ENCODE results near the gene HP. TPM values are rescaled to one million over a fixed set of nuclear protein-coding genes. Genes with fewer than 3 reads are reported as not detected.

HP gene
- total and polyA plus RNA-seq, 2 of the 13 experiments (the other 11 are each of a cell fraction or from before 2014, with no cell fraction given), result 387 to 524 TPM

DNA sequence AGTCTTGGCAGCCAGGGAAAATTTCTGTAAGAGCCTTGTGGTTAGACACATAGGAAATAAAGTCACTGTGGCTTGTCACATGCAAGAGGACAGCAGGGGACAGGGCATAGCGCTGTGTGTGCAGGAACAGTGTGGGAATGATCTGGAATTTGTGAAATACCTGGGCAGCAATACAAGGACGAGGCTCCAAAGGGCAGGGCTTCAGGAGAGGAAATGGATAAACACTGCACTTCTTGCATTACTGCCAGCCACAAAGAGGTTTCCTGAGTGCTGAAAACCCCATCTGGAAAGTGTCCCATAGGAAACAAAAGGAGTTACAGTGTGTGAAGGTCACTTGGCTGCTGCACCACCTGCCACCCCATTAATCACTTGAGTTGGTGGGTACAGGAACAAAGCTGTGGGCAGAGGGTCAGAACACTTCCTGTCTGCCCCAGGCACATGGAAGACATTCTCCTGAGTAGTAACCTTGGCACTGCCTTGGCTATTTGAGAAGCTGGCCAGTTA is 12.1 kb upstream of the HP start (continued):
- TF ChIP-seq, protein P1, sequence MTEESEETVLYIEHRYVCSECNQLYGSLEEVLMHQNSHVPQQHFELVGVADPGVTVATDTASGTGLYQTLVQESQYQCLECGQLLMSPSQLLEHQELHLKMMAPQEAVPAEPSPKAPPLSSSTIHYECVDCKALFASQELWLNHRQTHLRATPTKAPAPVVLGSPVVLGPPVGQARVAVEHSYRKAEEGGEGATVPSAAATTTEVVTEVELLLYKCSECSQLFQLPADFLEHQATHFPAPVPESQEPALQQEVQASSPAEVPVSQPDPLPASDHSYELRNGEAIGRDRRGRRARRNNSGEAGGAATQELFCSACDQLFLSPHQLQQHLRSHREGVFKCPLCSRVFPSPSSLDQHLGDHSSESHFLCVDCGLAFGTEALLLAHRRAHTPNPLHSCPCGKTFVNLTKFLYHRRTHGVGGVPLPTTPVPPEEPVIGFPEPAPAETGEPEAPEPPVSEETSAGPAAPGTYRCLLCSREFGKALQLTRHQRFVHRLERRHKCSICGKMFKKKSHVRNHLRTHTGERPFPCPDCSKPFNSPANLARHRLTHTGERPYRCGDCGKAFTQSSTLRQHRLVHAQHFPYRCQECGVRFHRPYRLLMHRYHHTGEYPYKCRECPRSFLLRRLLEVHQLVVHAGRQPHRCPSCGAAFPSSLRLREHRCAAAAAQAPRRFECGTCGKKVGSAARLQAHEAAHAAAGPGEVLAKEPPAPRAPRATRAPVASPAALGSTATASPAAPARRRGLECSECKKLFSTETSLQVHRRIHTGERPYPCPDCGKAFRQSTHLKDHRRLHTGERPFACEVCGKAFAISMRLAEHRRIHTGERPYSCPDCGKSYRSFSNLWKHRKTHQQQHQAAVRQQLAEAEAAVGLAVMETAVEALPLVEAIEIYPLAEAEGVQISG (CRISPR knock-in tag; IDR thresholded peaks at IDR 0.05), result peak; percentile 42
- TF ChIP-seq ZNF816 (CRISPR knock-in tag; IDR thresholded peaks at IDR 0.05; ENCODE audit: borderline replicate concordance) (no peak), SAP130 (CRISPR knock-in tag; IDR thresholded peaks at IDR 0.05; ENCODE audit: low read depth) (peak; percentile 52), ZNF607 (CRISPR knock-in tag; IDR thresholded peaks at IDR 0.05; ENCODE audit: borderline replicate concordance) (no peak), ZNF292 (CRISPR knock-in tag; IDR thresholded peaks at IDR 0.05; ENCODE audit: borderline replicate concordance, low read depth) (peak; percentile 66; the same call in 1 of the 2 replicates), SP4 (CRISPR knock-in tag; IDR thresholded peaks at IDR 0.05) (0 out of 2 replicates have a peak, but pooled peaks have one; percentile 46), SALL1 (CRISPR knock-in tag; IDR thresholded peaks at IDR 0.05) (peak; percentile 59), KLF16 (CRISPR knock-in tag; IDR thresholded peaks at IDR 0.05) (0 out of 4 replicates have a peak, but pooled peaks of 1 of the 2 experiments have one; percentile 5), ZMYM3 (CRISPR knock-in tag; IDR thresholded peaks at IDR 0.05) (peak; percentile 61; the same call in 1 of the 2 replicates), PAF1 (CRISPR knock-in tag; IDR thresholded peaks at IDR 0.05) (no peak), ZNF20 (CRISPR knock-in tag; IDR thresholded peaks at IDR 0.05) (no peak), ZBTB25 (CRISPR knock-in tag; IDR thresholded peaks at IDR 0.05) (0 out of 2 replicates have a peak, but pooled peaks have one; percentile 6), ZBTB1 (CRISPR knock-in tag; IDR thresholded peaks at IDR 0.05; ENCODE audit: borderline replicate concordance) (no peak), ZNF598 (CRISPR knock-in tag; IDR thresholded peaks at IDR 0.05; ENCODE audit: borderline replicate concordance) (0 out of 2 replicates have a peak, but pooled peaks have one; percentile 7), MAX (IDR thresholded peaks at IDR 0.05) (peak; percentile 73), ZFP90 (CRISPR knock-in tag; IDR thresholded peaks at IDR 0.05; ENCODE audit: borderline replicate concordance) (peak; percentile 37; the same call in 1 of the 2 replicates), FOXP1 (IDR thresholded peaks at IDR 0.05) (no peak), FOXP1 (CRISPR knock-in tag; IDR thresholded peaks at IDR 0.05) (peak; percentile 43; the same call in 1 of the 2 replicates), ZNF207 (IDR thresholded peaks at IDR 0.05; ENCODE audit: borderline replicate concordance) (no peak), TEAD3 (CRISPR knock-in tag; optimal IDR thresholded peaks at IDR 0.05; ENCODE audit: borderline replicate concordance) (peak; percentile 90), KDM6A (CRISPR knock-in tag; IDR thresholded peaks at IDR 0.05; ENCODE audit: low read depth) (0 out of 2 replicates have a peak, but pooled peaks have one; percentile 23), RBAK (CRISPR knock-in tag; IDR thresholded peaks at IDR 0.05) (0 out of 2 replicates have a peak, but pooled peaks have one; percentile 33), CBX2 (IDR thresholded peaks at IDR 0.05; ENCODE audit: low read depth, low read length) (no peak), CBX2 (CRISPR knock-in tag; IDR thresholded peaks at IDR 0.05; ENCODE audit: low read depth) (no peak), ZNF614 (CRISPR knock-in tag; IDR thresholded peaks at IDR 0.05; ENCODE audit: borderline replicate concordance) (peak; percentile 37; the same call in 1 of the 2 replicates)
- TF ChIP-seq, protein P2, sequence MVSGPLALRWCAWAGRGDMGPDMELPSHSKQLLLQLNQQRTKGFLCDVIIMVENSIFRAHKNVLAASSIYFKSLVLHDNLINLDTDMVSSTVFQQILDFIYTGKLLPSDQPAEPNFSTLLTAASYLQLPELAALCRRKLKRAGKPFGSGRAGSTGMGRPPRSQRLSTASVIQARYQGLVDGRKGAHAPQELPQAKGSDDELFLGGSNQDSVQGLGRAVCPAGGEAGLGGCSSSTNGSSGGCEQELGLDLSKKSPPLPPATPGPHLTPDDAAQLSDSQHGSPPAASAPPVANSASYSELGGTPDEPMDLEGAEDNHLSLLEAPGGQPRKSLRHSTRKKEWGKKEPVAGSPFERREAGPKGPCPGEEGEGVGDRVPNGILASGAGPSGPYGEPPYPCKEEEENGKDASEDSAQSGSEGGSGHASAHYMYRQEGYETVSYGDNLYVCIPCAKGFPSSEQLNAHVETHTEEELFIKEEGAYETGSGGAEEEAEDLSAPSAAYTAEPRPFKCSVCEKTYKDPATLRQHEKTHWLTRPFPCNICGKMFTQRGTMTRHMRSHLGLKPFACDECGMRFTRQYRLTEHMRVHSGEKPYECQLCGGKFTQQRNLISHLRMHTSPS (CRISPR knock-in tag; IDR thresholded peaks at IDR 0.05; ENCODE audit: low read depth), result peak; percentile 82

Data from HepG2 (cell line).